AML-193 (cell line): ENCODE measurements around the gene RTN4RL1.
A peak's percentile ranks its signal among the peaks of the same experiment; 100 is the strongest.
"Not testable (repeated sequence)": the region's sequence is repeated elsewhere in the genome, so short reads cannot be mapped to it uniquely, and the experiment has no call there.

Source experiments
- DNase-seq, 2 experiments: peaks; one replicate each; lab custom pipeline; 2025; lab: John Stamatoyannopoulos, UW

Gene RTN4RL1

DNA sequence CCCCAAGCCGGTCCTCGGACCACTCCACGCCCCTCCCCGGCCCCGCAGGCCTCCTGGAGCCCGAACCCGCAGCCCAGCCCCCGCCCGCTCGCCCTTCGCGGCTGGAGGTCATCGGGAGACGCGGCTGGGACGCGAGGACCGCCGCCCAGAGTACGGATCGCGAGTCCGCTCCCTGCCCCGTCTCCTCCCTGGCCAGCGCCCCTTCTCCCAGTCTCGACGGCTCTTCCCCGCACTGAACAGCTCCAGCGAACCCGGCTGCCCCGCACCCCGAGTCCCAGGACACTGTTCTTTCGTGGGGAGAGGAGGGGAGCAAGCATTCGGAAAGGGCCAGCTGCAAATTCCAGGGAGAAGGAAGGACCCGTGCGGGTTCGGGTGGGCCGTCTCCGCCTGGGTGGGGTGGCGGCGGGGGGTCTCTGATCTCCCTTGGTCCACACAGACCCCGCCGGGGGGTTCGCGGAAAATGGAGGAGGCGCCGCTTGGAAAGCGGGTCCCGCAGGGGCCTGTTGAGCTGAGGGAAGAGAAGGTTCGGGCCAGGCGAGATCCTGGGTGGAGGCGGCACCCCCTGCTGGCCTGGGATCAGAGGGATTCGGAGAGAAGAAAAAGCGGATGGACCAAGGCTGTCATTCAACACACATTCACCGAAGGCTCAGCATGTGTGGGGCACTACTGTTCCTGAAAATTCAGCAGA, 632 bp upstream of the RTN4RL1 start:
- DNase-seq, result no peak

DNA sequence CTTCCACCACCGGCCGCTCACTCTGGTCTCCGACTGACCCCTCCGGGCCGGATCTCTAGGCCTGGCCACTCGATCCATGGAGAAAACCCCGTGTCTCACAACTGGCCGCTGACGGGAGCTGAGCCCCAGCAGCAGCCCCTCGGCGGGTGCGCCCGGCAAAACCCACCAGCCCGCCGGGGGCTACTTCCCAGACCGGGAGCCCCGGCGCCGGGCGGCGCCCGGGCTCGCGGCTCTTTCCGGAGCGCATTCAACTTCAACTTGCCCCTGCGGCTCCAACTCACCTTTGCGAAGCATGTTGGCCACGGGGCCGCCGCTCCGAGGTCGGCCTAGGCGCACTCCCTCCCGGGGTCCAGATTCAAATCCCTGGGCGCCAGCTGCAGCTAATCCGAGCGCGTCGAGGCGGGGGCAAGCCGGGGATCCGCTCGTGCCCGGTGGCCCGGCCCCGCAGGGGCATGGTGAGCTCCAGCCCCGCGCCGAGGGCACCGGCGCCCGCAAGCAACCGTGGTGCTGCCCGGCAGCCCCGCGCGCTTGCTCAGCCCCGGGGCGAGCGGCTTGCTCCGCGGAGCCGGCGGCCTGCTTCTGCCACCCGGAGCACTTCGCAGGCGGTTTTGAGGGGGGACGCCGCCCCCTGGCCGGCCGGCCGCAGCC, 438 bp downstream of the RTN4RL1 start:
- DNase-seq, result no peak

DNA sequence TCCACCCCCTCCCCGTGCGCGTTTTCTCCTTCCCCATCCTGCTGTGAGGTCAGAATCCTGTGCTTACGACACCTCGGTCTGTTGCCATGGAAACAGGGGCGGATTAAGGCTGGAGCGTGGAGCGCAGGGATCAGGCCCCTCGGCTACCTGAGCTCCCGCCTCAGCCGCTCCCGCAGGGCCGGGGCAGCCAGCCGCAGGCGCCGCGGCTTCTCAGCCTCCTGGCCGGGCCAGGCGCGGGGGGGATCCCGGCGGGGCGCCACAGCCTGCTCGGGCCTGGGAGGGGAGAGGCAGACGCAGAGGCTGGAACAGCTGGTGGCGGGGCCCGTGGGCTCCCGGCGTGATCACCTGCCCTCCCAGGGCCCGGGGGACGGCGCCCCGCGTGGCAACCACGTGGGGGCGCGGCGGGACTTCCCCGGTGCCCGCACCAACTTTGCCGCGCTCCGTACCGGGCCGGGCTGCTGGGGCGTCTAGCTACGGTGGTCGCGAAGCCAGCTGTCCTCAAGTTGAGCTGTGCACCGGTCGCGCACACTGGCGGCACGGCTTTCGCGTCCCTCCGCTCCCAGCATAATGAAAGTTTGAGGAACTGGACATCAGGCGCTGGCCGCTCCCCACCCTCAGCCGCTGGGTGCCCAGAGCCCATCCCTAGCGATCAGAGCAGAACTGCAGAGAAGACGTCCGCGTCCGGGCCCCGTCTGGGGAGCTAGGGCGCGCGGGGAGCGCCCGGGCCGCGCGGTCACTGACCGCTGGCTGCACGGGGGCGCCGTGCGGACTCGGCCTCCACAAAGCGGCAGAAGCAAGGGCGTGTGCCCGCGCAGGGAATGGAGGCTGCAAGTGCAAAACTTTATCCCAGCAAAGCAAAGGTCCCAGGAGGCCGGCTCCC, 1.2 kb downstream of the RTN4RL1 start:
- DNase-seq, result peak; percentile 8 to 22

DNA sequence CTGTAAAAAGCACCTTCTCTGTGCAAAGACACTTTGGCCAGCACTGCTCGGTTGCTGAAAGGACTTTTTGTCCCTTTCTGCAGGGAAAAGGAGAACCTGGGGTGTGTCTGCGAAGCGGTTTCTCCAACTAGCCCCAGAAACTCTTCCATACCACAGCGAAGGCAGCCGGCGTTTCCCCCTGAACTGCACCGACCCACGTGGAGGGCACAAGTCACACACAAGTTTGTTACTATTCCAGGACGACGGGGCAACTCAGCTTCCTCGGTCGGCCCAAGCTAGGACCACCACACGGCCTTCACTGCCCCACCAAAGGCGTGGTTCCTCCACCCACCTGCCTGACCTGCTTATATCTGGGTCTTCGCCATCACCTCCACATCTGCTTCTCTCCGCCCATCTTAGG, 1.9 kb downstream of the RTN4RL1 start:
- DNase-seq, result no peak

DNA sequence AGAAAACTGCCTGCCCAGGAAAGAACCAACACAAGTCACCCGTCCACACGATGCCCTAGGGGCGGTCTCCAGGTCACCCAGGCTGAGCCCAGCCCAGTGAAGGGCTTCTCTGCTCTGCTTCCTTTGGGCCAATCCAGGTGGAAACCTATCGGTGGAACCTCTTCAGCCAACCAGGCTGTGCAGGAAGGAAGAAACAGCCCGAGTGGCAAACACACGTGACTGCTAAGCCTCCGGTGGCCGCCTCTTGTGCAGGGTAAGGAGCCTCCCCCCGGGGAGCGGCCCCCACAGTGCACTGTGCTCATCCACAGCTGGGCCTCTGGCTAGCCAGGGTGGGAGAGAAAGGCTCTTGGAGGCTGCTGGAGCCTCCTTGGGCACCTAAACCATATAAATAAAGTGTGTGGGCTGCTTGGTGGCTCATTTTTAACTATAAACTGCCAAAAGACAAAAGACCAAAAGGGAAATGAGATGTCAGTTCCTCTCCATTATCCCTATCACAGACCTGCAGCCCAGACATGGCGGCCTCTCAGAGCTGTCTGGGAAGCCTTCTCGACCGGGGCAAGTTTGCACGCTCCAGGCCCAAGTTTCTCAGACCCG, 2.4 kb downstream of the RTN4RL1 start:
- DNase-seq, result no peak

DNA sequence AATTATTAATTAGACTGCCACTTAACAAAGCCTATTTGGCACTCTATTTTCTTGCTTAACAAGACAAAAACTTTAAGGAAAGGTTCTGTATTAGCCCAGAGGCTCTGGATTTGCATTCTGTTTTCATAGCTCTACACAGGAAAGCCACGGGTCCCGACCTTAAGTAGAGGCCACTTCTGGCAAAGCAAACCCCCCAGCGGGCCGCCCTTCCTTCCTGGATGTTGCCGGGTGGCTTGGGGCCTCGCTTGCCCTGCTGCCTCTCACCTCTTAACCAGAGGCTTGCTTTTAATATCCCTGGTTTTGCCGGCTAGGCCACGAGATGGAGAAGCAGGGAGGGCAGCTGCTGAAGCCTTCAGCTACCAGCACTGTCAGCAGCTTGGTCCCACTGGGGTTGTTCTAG, 4.4 kb downstream of the RTN4RL1 start:
- DNase-seq, result no peak

DNA sequence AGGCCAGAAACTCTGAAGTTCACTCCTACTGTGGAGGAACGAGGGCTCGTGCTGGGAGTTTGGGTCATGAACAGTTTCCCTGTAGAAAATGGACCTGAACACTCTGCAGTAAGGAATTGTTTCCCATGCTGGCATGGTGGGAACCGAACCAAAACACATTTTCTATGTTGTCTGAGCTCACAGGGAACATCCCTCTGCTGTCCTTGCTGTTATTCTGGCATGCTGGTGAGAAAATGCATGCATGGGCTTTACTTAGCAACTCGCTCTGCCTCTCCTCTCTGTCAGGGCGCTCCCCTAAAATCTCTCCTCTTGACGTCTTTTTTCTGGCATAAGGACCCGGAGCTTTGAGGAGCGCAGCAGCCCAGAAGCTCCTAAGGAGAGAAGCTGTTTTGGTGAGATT, 5.4 kb downstream of the RTN4RL1 start:
- DNase-seq, result no peak

DNA sequence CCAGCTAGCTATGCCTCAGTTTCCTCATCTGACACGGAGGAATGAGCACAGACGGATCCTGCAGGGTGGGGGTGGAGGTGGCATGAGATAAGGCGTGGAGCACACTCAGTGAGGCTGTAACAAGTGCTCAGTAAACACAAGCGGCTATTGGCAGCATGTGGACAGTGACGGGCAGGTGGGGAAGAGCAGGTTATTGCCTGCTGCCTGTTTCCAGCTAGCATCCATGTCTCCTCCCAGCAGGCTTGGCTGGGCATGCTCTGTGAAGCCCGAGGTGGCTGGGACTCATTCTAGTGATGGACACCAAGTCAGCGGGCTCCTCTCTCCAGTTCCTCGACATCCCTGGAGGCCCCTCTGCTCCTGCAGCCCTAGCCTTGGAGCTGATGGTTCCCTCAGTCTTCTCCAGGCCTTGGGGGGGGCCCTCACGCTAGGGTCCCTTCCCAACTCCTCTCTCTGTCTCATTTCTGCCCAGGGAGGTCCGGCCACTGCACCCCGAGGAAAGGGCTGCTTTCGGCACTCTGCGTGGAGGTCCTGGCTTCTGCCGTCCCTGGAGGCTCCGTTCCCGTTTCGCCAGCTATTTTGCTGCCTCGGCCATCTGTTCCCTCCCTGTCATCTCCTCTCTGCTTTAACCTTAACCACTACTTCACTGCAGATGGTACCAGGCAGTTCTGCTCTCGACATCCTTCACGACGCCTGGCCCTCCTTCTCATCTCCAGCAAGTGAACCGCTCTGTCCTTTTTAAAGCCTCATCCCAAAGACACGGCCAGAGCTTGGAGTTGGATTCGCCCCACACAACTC, 6.2 kb downstream of the RTN4RL1 start:
- no peak for DNase-seq

DNA sequence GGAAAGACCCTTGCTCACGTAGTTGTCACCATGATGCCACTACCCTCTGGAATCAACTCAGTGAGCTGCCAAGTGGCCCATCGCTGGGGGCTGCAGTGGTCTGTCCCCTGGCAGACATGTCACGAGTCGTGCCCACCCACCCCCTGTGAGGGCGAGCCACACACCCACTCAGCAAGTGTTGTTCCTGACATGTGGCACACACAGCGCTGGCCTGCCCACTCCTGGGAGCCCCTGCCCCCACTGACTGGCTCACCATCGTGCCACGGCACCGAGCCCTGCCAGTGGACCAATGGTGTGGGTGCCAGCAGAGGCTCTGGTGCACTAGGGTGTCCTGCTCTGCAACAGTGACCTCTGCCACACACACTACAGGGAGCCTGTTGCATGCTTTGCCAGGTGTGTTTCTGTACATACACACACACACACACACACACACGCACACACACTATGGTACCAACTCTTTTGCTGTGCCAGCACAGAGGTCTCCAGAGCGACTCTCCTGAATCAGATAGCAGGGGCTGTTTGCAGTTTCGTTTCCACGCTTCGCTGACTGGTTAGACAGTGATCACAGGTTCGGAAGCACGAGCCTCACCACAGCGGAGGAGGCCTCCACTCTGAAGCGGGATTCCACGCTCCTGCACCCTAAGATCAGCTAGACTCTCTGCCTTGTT, 7.7 kb downstream of the RTN4RL1 start:
- DNase-seq, result no peak

DNA sequence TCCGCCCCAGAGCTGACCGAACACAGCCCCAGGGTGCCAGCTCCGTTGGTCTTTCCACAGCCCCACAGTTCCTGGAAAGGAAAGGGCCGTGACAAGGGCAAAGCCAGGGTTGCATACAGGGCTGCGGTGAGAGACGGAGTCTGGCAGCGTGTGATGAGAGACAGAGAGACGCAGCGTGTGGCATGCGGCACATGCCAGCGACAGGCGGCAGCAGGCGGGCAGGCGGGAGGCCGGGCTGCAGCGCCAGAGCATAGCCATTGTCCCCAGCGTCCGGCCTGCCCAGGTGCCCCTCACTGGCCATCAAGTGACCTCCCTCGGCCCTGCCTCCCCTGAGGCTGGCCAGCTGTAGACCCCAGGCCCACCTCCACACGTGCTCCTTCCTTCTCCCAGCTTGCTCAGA, 8.6 kb downstream of the RTN4RL1 start:
- no peak for DNase-seq

DNA sequence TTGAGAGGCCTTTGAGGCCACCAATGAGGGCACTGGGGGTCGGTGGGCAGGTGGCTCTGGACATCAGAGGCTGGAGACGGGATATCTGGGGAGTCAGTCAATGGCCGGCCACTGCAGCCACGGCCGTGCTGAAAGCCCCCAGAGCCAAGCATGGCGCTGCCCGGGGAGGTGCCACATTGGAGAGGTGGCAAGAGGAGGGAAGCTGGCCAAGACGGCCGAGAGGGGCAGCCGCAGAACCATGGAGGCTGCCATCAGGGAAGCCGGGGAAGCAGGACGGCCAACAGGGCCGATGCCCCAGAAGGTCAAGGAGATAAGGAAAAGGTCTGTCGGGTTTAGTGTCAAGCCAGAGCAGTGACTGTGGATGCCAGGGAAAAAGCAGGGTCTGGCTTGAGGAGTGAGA, 9.8 kb downstream of the RTN4RL1 start:
- DNase-seq, result no peak

DNA sequence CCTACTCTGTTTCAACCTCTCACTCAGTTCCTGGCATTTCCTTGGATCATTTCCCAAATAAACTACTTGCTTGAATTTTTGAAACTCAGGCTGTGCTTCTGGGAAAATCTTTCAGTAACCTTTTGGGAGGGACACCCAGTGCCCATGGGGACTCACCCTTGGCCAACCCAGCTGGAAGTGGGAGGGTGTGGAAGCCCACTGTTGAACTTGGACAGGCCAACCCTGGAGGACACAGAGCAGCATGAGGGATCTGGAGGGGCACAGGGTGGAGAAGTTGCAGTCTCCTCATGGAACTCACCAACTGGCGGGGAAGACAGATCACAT, 11.2 kb downstream of the RTN4RL1 start:
- no peak for DNase-seq

DNA sequence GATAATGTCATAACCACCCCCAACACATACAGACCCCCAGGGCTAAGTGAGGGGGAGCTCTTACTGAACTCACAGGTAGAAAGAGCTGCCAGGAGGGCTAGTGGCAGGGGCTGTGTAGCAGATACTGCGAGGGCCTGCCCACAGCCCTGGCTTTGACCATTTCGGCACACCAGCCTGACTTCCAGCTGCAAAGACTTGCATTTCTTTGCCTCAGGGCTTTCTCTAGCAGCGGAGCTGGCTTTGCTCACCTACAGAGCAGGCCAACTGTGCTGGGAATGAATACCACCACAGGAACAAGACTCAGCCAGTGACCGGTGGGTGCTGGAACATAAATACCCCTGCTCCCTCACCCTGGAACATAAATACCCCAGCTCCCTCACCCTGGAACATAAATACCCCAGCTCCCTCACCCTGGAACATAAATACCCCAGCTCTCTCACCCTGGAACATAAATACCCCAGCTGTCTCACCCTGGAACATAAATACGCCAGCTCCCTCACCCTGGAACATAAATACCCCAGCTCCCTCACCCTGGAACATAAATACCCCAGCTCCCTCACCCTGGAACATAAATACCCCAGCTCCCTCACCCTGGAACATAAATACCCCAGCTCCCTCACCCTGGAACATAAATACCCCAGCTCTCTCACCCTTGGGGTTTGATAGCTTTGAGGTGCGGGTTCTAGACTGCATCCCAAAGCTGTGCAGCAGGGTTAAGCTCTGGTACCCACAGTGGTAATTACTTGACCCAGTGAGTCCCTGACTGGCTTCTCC, 11.7 kb downstream of the RTN4RL1 start:
- DNase-seq, result not testable (repeated sequence)

DNA sequence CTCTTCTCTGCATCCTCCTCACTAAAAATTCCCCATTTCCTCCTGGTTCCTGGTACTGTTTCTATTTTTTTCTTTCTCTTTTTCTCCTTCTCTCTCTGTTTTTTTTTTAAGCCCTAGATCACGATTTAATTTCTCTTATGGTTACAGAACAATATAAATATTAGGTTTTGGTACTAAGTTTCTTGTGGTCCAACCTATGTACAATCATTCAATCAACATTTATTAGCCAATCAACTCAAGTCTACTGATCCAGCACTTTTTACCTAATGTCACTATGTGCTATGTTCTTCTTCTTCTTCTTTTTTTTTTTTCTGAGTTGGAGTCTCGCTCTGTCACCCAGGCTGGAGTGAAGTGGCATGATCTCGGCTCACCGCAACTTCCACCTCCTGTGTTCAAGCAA, 12.6 kb downstream of the RTN4RL1 start:
- no peak for DNase-seq

DNA sequence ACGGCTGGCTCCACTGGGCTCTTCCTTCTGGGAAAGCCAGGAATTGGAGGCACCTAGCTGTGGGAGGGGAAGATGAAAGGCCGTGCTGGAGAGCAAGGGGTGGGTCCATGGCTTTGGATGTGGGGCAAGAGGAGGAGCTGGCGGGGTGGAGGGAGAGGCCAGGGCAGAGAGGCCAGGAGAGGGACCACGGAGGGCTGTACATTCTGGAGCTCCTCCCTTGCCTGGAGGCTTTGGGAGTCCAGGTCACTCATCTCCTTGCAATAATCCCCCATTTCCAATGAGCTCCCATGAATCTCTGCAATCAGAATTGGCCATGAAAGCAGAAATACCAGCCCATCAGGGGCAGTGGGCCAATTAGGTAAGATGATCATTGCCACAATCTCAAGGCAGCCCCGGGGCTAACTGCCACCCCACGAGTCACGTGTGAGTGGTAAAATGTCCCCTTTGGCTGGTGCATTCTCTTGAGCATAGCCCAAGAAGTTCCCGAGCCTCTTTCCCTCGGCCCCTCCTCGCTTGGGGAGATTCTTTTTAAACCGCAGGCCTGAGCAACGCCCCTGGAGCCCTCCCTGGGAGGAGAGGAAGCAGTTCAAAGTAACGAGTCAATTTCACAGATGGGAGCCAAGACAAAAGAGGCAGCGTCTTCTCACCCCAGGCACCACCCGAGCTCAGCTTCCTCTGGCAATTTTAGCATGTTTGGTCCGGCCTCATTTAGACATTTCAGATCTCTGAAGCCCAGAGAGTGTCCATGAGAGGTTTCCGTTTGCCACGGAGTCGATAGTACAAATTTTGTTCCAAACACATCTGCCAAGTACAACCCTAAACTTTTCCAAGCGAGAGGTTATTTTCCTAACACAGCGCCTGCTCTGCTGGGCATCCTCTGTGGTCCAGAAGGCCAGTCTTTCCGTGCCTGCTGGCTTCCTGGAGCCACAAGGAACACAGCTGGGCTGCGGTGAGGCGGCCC, 13.4 kb downstream of the RTN4RL1 start:
- DNase-seq, result no peak

DNA sequence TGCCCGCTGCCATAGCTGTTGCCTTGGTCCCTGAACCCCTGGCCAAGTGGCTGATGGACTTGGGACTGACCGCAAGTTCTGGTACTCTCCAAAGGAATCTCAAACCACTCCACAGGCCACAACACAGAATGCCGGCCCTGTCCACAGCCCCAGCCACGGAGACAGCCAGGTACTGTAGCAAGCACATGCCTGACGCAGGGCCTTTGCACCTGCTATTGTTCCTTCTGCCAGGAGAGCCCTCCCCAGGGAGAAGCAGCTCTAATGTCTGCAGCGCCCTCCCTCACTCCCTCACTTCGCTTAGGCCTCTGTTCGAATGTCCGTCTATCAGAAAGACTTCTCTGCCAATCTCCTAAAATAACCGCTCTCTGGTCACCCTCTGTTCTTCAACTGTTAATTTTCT, 15.4 kb downstream of the RTN4RL1 start:
- DNase-seq, result no peak

DNA sequence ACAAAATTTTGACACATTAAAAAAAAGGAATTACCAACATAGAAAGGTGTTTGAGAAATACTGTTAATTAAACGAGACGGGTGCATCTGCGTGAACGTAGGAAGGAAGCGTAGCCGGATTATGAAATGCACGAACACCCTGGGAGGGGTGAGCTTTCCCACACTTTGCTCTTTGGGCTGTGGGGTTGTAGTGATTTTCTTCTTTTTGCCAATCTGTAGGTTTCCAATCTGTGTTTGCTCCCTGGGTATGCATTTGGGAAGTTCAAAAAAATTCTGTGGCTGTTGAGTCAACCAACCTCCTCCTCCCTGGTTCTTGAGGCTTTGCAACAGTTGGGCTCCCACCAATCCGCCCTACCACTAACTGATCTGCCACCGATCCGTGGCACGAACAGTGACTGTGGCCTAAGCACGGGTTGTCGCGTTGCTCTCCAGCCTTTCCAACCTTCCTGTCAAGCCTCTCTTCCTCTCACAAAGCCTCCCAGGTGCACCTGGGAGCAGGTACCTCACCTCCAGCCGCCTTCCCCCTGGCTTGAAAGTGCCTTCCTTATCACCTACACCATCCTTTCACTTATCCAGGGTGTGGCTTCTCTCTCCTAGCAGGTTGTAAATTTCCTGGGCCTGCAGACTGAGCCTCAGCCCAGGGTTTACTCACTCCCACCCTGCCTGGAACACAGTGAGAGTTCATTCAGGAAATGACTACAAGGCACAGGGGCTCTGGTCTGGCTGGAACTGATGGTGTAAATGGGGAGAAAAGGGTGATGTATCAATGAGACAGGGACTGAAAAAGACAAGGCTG, 16.6 kb downstream of the RTN4RL1 start:
- DNase-seq, result no peak

DNA sequence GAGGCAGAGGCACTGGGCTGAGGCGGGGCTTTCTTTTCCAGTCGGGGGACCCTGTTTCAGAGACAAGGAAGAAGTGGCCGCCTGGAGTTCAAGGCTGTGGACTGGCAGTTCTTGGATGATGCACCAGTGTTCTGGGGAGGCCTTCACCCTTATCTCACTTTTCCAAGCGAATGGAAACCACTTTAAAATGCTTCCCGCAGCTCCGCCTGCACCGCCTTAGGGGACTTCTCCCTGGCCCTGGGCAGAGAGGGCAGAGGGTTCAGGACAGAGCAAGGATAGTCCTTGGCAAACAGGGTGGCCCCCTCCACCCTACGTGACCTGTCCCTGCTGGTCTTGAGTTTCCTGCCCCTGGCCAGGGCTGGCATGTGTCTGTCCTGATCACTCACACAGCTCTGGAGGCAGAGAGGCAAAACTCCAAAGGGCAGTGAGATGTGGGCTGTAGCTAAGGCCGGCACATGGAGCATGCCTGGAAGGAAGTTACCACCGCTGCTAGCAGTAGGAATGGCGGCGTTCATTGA, 20.6 kb downstream of the RTN4RL1 start:
- DNase-seq, result no peak
